Caco-2 (cell line): ENCODE data around the gene CKAP4. TPM values are rescaled to one million over a fixed set of nuclear protein-coding genes. Genes with fewer than 3 reads are reported as not detected.

Experiments used
- BruUV-seq: library from RNA; stranded (reverse); fragments of 400-500 nt; replicated peaks from 2 replicates; lab custom pipeline; 2021; lab: Mats Ljungman, UMichigan
- CTCF ChIA-PET: fragments of 300-600 bp; sonication (Branson Sonifier 250); formaldehyde crosslinking; loops from one replicate; lab custom pipeline; 2022; ENCODE audit warnings: antibody characterized with exemption; lab: Charles Lee
- POLR2A ChIA-PET: fragments of 300-600 bp; sonication (Branson Sonifier 250); formaldehyde crosslinking; loops from one replicate; lab custom pipeline; 2022; ENCODE audit warnings: antibody characterized with exemption; lab: Charles Lee
- DNase-seq, 2 experiments: peaks; one replicate each; pipeline versions ENCODE4 v3.0.0 to v3.0.0-alpha.2; 2020 to 2022
- H3K27me3 ChIP-seq: replicated peaks from 2 replicates; pipeline ENCODE4 v1.6.0; 2011; ENCODE audit warnings: low read length; ENCODE audit not compliant: control insufficient read depth, insufficient read depth
- H3K36me3 ChIP-seq: 2 replicates; pipeline ENCODE4 v1.5.1; 2011; ENCODE audit warnings: low read length; ENCODE audit not compliant: control insufficient read depth, insufficient read depth
- H3K4me1 ChIP-seq: fragments of 250-450 bp; sonication (Bioruptor Pico); 2 replicates; pipeline ENCODE4 v1.5.1; 2020; ENCODE audit warnings: mild to moderate bottlenecking
- H3K4me3 ChIP-seq: 2 replicates; pipeline ENCODE4 v1.5.1; 2011; ENCODE audit warnings: low read depth, mild to moderate bottlenecking, control low read depth, low read length
- H3K9me3 ChIP-seq: fragments of 250-450 bp; sonication (Bioruptor Pico); 2 replicates; pipeline ENCODE4 v1.5.1; 2020; ENCODE audit warnings: mild to moderate bottlenecking, moderate library complexity
- H3K27ac Mint-ChIP-seq: one replicate; pipeline ENCODE4 v1.8.0; 2022; ENCODE audit warnings: mixed read lengths; ENCODE audit not compliant: unreplicated experiment
- H3K27me3 Mint-ChIP-seq: one replicate; pipeline ENCODE4 v1.8.0; 2022; ENCODE audit warnings: mixed read lengths; ENCODE audit not compliant: insufficient read depth, unreplicated experiment
- H3K36me3 Mint-ChIP-seq: one replicate; pipeline ENCODE4 v1.8.0; 2022; ENCODE audit warnings: mild to moderate bottlenecking, mixed read lengths; ENCODE audit not compliant: insufficient read depth, unreplicated experiment
- H3K4me1 Mint-ChIP-seq: one replicate; pipeline ENCODE4 v1.8.0; 2022; ENCODE audit warnings: low read depth, mixed read lengths; ENCODE audit not compliant: unreplicated experiment
- H3K4me3 Mint-ChIP-seq: one replicate; pipeline ENCODE4 v1.8.0; 2022; ENCODE audit warnings: mild to moderate bottlenecking, moderate library complexity, mixed read lengths; ENCODE audit not compliant: unreplicated experiment
- H3K9me3 Mint-ChIP-seq: one replicate; pipeline ENCODE4 v1.8.0; 2022; ENCODE audit warnings: mixed read lengths; ENCODE audit not compliant: unreplicated experiment
- intact Hi-C: fragments of 100-400 bp; cut with micrococcal nuclease; formaldehyde crosslinking; loops from one replicate; pipeline ENCODE4 v1.10.0; 2022; ENCODE audit not compliant: unreplicated experiment
- total RNA-seq: library from RNA; stranded (reverse); gene quantifications from 2 replicates; pipeline ENCODE4 v1.2.3, GENCODE V29; 2022
- TF ChIP-seq, protein P1 (sequence below), 2 experiments: fragments of 200-600 bp in 1 of 2; IDR thresholded peaks; 1 replicate in 1 of 2; 2 replicates in 1 of 2; pipeline versions ENCODE4 v1.5.1 to v1.8.0; 2011 to 2022; ENCODE audit warnings: antibody characterized with exemption in 1 of 2, control low read depth in 1 of 2, inconsistent platforms in 1 of 2, low read depth in 1 of 2, low read length in 1 of 2, mild to moderate bottlenecking in 1 of 2, moderate library complexity in 1 of 2; ENCODE audit not compliant: insufficient read depth in 1 of 2, severe bottlenecking in 1 of 2, unreplicated experiment in 1 of 2

CKAP4 gene
- total RNA-seq, 1 experiment from 2014 or later = 63.1 TPM

DNA sequence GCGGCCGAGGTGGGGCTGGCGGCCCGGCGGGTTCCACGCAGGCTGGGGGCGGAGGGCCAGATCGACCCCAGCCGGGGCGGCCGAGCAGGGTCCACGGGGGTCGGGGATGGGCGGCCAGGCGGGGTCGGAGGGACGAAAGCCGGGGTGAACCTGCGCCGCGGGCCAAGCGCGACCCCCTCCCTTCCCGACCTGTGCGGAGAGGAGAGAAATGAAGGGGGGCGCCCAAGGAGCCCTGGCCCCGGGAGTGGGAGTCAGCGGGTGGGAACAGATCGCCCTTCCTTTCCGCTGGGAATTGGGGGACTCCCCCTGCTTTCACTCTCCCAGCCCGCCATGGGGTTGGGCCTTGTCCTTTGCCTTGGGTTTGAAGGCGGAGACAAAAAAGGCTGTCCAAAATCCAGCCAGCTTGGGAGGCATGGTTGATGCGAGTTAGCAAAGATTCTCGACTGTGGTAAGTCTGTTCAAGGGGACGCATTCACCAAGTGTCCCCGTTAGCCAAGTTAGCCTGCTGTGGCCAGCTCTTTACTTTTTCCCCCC lies 559 bp upstream of the CKAP4 start:
- Mint-ChIP-seq H3K27me3 (no peaks in the 10 kb centered on the region), H3K36me3 (no peaks in the 10 kb centered on the region), H3K4me3 (peak overlapping the region; percentile 69), H3K9me3 (no peaks in the 10 kb centered on the region), H3K27ac (no peak overlapping the region), H3K4me1 (peaks cover 21% of the 10 kb centered on the region)
- H3K36me3 ChIP-seq = 0 out of 2 replicates have a peak, but pooled peaks cover 1% of the 10 kb centered on the region
- intact Hi-C loops = loop anchor here (2.0 kb wide), 2 partner anchors 26 to 34 kb away; no protein-coding TSS in a partner anchor
- no peaks in the 10 kb centered on the region for H3K9me3 ChIP-seq
- ChIA-PET CTCF (interaction anchor here (0.7 to 1.8 kb wide), 2 partner anchors 20 to 109 kb away, joined by 3 to 4 read pairs; partner anchors contain the start of gene POLR3B), POLR2A (interaction anchor here (1.0 kb wide), 2 partner anchors 27 to 110 kb away, joined by 3 read pairs; no protein-coding TSS in a partner anchor)
- H3K4me3 ChIP-seq = peak overlapping the region; percentile 92
- H3K4me1 ChIP-seq = peaks cover 23% of the 10 kb centered on the region
- TSS peak; percentile 52 for BruUV-seq
- peak; percentile 53 to 56 for DNase-seq
- TF ChIP-seq, protein P1, sequence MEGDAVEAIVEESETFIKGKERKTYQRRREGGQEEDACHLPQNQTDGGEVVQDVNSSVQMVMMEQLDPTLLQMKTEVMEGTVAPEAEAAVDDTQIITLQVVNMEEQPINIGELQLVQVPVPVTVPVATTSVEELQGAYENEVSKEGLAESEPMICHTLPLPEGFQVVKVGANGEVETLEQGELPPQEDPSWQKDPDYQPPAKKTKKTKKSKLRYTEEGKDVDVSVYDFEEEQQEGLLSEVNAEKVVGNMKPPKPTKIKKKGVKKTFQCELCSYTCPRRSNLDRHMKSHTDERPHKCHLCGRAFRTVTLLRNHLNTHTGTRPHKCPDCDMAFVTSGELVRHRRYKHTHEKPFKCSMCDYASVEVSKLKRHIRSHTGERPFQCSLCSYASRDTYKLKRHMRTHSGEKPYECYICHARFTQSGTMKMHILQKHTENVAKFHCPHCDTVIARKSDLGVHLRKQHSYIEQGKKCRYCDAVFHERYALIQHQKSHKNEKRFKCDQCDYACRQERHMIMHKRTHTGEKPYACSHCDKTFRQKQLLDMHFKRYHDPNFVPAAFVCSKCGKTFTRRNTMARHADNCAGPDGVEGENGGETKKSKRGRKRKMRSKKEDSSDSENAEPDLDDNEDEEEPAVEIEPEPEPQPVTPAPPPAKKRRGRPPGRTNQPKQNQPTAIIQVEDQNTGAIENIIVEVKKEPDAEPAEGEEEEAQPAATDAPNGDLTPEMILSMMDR (IDR thresholded peaks at IDR 0.05; ENCODE audit: insufficient read depth in 1 of 2, low read depth in 1 of 2, low read length in 1 of 2, severe bottlenecking in 1 of 2, unreplicated experiment in 1 of 2) = no peak
- H3K27me3 ChIP-seq = no peaks in the 10 kb centered on the region

DNA sequence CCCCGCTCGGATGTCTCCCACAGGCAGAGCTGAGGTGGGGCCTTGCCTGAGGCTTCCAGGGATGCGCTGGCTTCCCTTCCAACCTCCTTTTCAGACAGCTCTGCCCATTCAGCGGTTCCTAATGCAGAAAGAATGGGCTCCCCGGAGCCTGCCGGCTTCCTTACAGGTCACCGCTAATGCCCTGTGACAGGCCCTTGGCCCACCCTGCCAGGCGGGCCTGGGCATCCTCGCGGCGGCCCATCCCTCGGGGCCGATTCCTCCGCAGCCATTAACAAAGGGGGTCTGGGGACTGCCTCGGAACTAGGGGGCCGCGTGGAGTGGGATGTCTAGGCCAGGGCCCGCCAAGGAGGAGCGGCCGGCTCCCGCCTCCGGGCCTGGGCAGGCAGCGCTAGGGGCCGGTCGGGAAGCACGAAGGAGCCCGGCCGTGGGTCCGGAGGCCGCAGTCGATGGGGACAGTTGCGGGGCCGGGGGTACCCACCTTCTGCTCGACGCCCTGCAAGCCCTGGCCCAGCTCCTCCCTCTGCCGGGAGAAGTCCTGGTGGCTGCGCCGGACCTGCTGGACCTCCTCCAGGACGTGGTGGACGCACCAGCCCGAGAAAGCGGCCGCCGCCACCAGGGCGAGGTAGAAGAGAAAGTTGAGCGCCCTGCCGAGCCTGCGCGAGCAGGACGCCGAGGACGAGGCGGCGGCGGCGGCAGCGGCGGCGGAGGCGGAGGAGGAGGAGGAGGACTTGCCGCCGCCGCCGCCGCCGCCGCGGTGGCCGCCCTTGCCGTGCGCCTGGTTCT lies 738 bp downstream of the CKAP4 start:
- H3K4me3 Mint-ChIP-seq = peak overlapping the region; percentile 69
- peak overlapping the region; percentile 92 for H3K4me3 ChIP-seq
- no peaks in the 10 kb centered on the region for H3K27me3 Mint-ChIP-seq
- H3K27me3 ChIP-seq = no peaks in the 10 kb centered on the region
- H3K4me1 Mint-ChIP-seq = peaks cover 21% of the 10 kb centered on the region
- ChIA-PET POLR2A (interaction anchor here (0.6 to 1.0 kb wide), 3 partner anchors 9 to 111 kb away, joined by 3 to 4 read pairs (median 3); no protein-coding TSS in a partner anchor), CTCF (interaction anchor here (0.6 to 1.8 kb wide), 4 partner anchors 20 to 125 kb away, joined by 3 to 4 read pairs (median 4); partner anchors contain the start of gene POLR3B)
- peaks cover 22% of the 10 kb centered on the region for H3K4me1 ChIP-seq
- no TSS peak for BruUV-seq
- no peaks in the 10 kb centered on the region for H3K9me3 ChIP-seq
- no peak overlapping the region for H3K27ac Mint-ChIP-seq
- TF ChIP-seq, protein P1 (IDR thresholded peaks at IDR 0.05; ENCODE audit: insufficient read depth in 1 of 2, low read depth in 1 of 2, low read length in 1 of 2, severe bottlenecking in 1 of 2, unreplicated experiment in 1 of 2) = no peak
- intact Hi-C loops = no loop called here
- no peaks in the 10 kb centered on the region for H3K9me3 Mint-ChIP-seq
- peak; percentile 55 to 56 for DNase-seq
- H3K36me3 Mint-ChIP-seq = no peaks in the 10 kb centered on the region
- H3K36me3 ChIP-seq = peaks cover 3% of the 10 kb centered on the region; the same call in 1 of the 2 replicates

DNA sequence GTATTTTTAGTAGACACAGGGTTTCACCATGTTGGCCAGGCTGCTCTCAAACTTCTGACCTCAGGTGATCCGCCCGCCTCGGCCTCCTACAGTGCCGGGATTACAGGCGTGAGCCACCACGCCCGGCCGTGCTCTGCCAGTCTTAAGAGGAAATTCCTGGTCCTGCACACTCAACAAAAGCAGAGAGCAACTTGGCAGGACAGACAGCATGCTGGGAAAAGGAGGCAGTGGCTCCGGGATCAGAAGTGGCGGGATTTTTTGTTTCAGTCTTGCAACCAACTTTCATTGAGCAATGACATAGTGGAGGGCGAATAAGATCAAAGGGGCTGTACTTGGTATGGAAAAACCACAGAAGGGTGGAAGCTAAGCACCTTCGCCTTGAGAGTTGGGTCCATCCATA lies 2.1 kb downstream of the CKAP4 start:
- H3K9me3 Mint-ChIP-seq = no peaks in the 10 kb centered on the region
- intact Hi-C loops = no loop called here
- Histone ChIP-seq H3K36me3 (peaks cover 3% of the 10 kb centered on the region; the same call in 1 of the 2 replicates), H3K4me3 (peak overlapping the region; percentile 8; the same call in 1 of the 2 replicates), H3K9me3 (no peaks in the 10 kb centered on the region), H3K27me3 (no peaks in the 10 kb centered on the region), H3K4me1 (peaks cover 12% of the 10 kb centered on the region; the same call in 1 of the 2 replicates)
- peaks cover under 1% of the 10 kb centered on the region for H3K36me3 Mint-ChIP-seq
- POLR2A ChIA-PET = no interaction called here
- H3K27ac Mint-ChIP-seq = no peak overlapping the region
- peaks cover 21% of the 10 kb centered on the region for H3K4me1 Mint-ChIP-seq
- DNase-seq = no peak
- BruUV-seq = no TSS peak
- H3K27me3 Mint-ChIP-seq = no peaks in the 10 kb centered on the region
- TF ChIP-seq, protein P1 (IDR thresholded peaks at IDR 0.05; ENCODE audit: insufficient read depth in 1 of 2, low read depth in 1 of 2, low read length in 1 of 2, severe bottlenecking in 1 of 2, unreplicated experiment in 1 of 2) = no peak
- CTCF ChIA-PET = interaction anchor here (0.6 to 1.4 kb wide), 2 partner anchors 37 to 181 kb away, joined by 3 to 4 read pairs; no protein-coding TSS in a partner anchor
- peak overlapping the region; percentile 69 for H3K4me3 Mint-ChIP-seq
